Mucosa of stomach (tissue), 1 donor: ENCODE results near the gene GRID2.

Experiments
- H3K27me3 ChIP-seq: one replicate; pipeline ENCODE4 v1.7.0; 2013; ENCODE audit warnings: mild to moderate bottlenecking, low read length; ENCODE audit not compliant: control insufficient read depth, insufficient read depth
- H3K36me3 ChIP-seq: one replicate; pipeline ENCODE4 v1.7.0; 2013; ENCODE audit warnings: low read length; ENCODE audit not compliant: control insufficient read depth, insufficient read depth
- H3K4me1 ChIP-seq: one replicate; pipeline ENCODE4 v1.7.0; 2013; ENCODE audit warnings: mild to moderate bottlenecking, low read length; ENCODE audit not compliant: control insufficient read depth, insufficient read depth
- H3K4me3 ChIP-seq: one replicate; pipeline ENCODE4 v1.7.0; 2013; ENCODE audit warnings: low read length
- H3K9ac ChIP-seq: one replicate; pipeline ENCODE4 v1.7.0; 2013; ENCODE audit warnings: mild to moderate bottlenecking, low read length, moderate library complexity
- H3K9me3 ChIP-seq: one replicate; pipeline ENCODE4 v1.7.0; 2013; ENCODE audit warnings: mild to moderate bottlenecking, low read length, moderate library complexity; ENCODE audit not compliant: control insufficient read depth
- donor health status: Pancreatic carcinoma.

Gene GRID2

DNA sequence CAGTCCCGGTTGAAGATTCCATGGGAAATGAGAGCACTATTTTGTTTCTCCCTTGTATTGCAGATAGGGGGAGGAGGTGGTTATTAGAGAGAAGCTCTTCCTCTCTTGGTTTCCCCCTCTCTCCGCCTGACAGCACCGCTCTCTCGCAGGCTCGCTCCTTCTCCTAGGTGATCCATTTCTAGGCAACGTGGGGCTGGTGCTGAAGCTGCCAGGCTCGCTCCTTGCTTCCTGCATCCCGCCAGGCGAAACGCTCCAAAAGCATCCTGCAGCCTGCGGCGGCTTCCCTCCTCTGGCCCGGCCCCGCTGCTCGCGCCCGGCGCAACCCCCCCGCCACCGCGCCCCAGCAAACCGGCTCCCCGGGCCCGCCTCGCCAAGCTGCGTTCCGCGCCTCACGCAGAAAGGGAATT lies at the start of gene GRID2:
GRID2 (plus strand) TSS at position 346 of the 407 bp plus-strand sequence.
- no peak within 1 kb of the TSS for H3K4me3 ChIP-seq

DNA sequence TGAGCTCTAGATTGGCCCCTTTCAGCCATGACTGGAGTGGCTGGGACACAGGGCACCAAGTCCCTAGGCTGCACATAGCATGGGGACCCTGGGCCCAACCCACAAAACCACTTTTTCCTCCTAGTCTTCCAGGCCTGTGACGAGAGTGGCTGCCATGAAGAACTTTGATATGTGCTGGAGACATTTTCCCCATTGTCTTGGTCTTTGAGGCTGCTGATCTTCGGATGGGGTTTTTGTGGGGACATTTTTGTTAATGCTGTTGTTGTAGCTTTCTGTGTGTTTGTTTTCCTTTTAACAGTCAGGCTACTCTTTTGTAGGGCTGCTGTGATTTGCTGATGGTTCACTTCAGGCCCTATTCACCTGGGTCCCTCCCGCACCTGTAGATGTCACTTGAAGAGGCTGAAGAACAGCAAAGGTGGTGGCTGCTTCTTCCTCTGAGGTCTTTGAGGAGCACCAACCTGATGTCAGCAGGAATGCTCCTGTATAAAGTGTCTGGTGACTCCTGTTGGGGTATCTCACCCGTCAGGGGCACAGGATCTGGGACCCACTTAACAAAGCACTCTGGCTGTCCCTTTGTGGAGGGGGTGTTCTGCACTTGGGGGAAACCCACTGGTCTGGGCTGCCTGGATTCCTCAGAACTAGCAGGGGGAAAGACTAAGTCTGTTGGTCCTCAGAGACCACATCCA lies 49.6 kb upstream of the GRID2 start:
- H3K9me3 ChIP-seq = no peaks in the 10 kb centered on the region
- H3K4me3 ChIP-seq = no peak overlapping the region

More for the DNA sequence above, at the start of gene GRID2:
- H3K36me3 ChIP-seq = no peaks in the 10 kb centered on the region
- no peaks in the 10 kb centered on the region for H3K9me3 ChIP-seq
- H3K4me1 ChIP-seq = peaks cover 15% of the 10 kb centered on the region
- H3K9ac ChIP-seq = no peak within 1 kb of the TSS
- peaks cover 44% of the 10 kb centered on the region for H3K27me3 ChIP-seq

GRCh38 chr4:92254767-92255442 lies 48.9 kb upstream of the GRID2 start:
- Histone ChIP-seq H3K9ac (no peak overlapping the region), H3K4me3 (no peak overlapping the region), H3K36me3 (no peaks in the 10 kb centered on the region), H3K27me3 (no peaks in the 10 kb centered on the region), H3K9me3 (no peaks in the 10 kb centered on the region), H3K4me1 (no peaks in the 10 kb centered on the region)

More for the DNA sequence above, 49.6 kb upstream of the GRID2 start:
- no peaks in the 10 kb centered on the region for H3K36me3 ChIP-seq
- no peaks in the 10 kb centered on the region for H3K4me1 ChIP-seq
- H3K9ac ChIP-seq = no peak overlapping the region
- no peaks in the 10 kb centered on the region for H3K27me3 ChIP-seq

DNA sequence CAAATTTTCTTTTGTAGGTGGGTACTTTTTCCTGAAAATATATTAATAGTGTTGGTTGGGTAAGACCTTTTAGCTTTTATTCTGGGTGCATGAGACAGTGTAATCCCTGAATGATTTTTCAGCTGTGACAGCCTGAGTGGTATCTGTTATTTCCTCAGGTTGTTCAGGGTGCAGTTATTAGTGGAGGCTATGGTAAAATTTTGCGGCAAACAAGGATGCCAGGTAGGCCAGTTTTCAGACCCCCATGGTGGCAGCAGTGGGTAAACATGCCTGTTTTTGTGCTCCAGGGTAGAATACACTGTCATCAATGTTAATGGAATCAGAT lies 47.9 kb upstream of the GRID2 start:
- Histone ChIP-seq H3K4me1 (no peaks in the 10 kb centered on the region), H3K9me3 (no peaks in the 10 kb centered on the region), H3K4me3 (no peak overlapping the region), H3K36me3 (no peaks in the 10 kb centered on the region), H3K9ac (no peak overlapping the region), H3K27me3 (no peaks in the 10 kb centered on the region)

DNA sequence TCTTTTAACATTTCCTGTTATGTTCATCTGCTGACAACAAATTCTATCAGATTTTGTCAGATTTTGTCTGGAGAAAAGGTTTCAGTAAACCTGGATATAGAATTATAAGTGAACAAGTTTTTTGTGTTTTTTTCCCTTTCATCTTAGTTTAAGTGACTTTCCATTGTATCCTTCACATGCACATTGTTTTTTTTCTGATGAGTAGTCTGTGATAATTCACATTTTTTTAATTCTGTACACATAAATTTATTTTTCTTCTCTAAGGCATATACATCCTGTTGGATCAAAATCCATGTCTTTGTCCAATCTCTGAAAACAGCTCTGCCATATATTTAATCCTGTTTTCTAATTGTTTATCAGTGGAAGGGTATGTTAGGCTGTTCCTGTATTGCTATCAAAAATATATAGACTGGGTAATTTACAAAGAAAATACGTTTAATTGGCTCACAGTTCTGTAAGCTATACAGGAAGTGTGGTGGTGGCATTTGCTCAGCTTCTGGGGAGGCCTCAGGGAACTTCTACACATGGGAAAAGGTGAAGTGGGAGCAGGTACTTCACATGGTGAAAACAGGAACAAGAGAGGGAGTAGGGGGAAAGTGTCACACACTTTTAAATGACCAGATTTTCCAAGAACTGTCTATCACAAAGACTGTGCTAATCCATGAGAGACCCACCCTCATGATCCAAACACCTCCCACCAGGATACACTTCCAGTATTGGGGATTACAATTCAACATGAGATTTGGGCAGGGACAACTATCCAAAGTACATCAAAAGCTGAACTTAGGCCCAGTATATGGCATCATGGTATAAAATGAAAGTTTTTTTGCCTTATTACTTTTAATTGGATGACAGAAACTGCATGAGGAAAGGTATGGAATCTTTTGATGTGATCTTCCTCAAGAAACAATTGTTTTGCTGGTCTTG lies 45.6 kb upstream of the GRID2 start:
- Histone ChIP-seq H3K9me3 (no peaks in the 10 kb centered on the region), H3K9ac (no peak overlapping the region)

GRCh38 chr4:92261256-92261655 lies 42.5 kb upstream of the GRID2 start:
- Histone ChIP-seq H3K4me1 (no peaks in the 10 kb centered on the region), H3K4me3 (no peak overlapping the region), H3K9ac (no peak overlapping the region), H3K9me3 (no peaks in the 10 kb centered on the region), H3K36me3 (no peaks in the 10 kb centered on the region), H3K27me3 (no peaks in the 10 kb centered on the region)

More for the DNA sequence above, 45.6 kb upstream of the GRID2 start:
- Histone ChIP-seq H3K4me3 (no peak overlapping the region), H3K4me1 (no peaks in the 10 kb centered on the region), H3K27me3 (no peaks in the 10 kb centered on the region), H3K36me3 (no peaks in the 10 kb centered on the region)

- Histone ChIP-seq H3K4me1 (no peaks in the 10 kb centered on the region), H3K36me3 (no peaks in the 10 kb centered on the region)
Measured at GRCh38 chr4:92262371-92262770, 41.4 kb upstream of the GRID2 start.

DNA sequence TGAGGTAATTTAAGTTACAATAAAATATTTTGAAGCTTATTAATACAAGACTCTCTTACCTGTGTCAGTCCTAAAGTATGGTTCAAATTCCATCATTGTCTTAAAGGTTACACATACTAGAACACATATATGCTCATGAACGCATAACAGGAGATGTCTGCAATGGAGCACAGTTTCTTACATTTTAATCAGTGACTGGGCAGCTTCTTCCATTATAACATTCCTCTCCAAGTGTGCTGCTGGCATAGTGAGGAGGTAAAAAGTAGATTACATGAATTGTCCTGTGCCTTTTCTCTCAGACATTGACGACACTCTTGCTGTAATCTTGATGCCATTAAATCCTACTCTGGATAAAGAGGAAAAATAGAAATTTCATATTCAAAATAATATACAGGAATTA lies 40.8 kb upstream of the GRID2 start:
- Histone ChIP-seq H3K27me3 (no peaks in the 10 kb centered on the region), H3K36me3 (no peaks in the 10 kb centered on the region), H3K4me3 (no peak overlapping the region), H3K4me1 (no peaks in the 10 kb centered on the region), H3K9ac (no peak overlapping the region), H3K9me3 (no peaks in the 10 kb centered on the region)

More at GRCh38 chr4:92262371-92262770, 41.4 kb upstream of the GRID2 start:
- H3K9ac ChIP-seq = no peak overlapping the region
- no peaks in the 10 kb centered on the region for H3K27me3 ChIP-seq
- no peaks in the 10 kb centered on the region for H3K9me3 ChIP-seq
- no peak overlapping the region for H3K4me3 ChIP-seq

GRCh38 chr4:92263575-92263974 lies 40.2 kb upstream of the GRID2 start:
- H3K4me3 ChIP-seq = no peak overlapping the region
- no peaks in the 10 kb centered on the region for H3K27me3 ChIP-seq
- H3K4me1 ChIP-seq = no peaks in the 10 kb centered on the region
- no peak overlapping the region for H3K9ac ChIP-seq
- H3K9me3 ChIP-seq = no peaks in the 10 kb centered on the region
- no peaks in the 10 kb centered on the region for H3K36me3 ChIP-seq

GRCh38 chr4:92264163-92264562 lies 39.6 kb upstream of the GRID2 start:
- Histone ChIP-seq H3K9ac (no peak overlapping the region), H3K36me3 (no peaks in the 10 kb centered on the region), H3K9me3 (no peaks in the 10 kb centered on the region), H3K4me3 (no peak overlapping the region), H3K4me1 (no peaks in the 10 kb centered on the region), H3K27me3 (no peaks in the 10 kb centered on the region)

DNA sequence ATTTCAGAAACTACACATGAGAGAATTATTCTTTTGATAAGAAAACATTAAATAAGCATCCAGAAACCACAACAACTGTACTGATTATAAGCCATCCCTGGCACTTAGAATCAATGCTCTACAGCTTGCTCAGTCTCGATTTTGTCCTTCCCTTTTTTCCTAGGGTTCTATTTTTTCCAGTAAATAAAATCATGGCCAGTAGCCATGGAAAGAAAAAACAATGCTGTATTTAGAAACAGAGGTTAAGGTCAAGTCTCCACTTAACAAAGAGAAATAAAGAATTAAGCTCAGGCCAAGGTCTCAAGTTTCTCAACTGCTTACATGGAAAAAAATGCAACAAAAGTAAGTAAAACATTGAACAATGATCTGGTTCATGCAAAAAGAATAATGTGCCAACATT lies 38.7 kb upstream of the GRID2 start:
- H3K4me1 ChIP-seq = no peaks in the 10 kb centered on the region
- H3K4me3 ChIP-seq = no peak overlapping the region
- H3K9me3 ChIP-seq = no peaks in the 10 kb centered on the region
- H3K27me3 ChIP-seq = no peaks in the 10 kb centered on the region
- no peak overlapping the region for H3K9ac ChIP-seq
- H3K36me3 ChIP-seq = no peaks in the 10 kb centered on the region

DNA sequence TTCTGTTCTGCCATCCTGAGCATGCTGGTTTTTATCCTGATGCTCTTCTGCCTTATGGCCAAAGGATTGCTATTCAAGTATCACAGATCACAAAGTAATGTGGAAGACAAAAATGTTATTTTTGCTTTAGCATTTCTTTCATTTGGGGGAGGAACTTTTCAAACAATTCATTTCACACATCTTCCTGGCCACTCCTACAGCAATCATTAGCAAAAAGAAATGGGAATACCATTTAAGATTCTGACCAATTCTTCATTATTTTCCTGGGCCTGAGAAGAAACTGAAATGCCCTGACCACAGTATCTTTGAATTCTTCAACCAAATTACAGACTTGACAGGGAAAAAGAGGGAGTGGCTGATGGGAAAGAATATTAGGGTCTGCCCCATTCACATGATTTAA lies 38.0 kb upstream of the GRID2 start:
- H3K4me1 ChIP-seq = no peaks in the 10 kb centered on the region
- H3K9me3 ChIP-seq = no peaks in the 10 kb centered on the region
- no peak overlapping the region for H3K4me3 ChIP-seq
- H3K36me3 ChIP-seq = no peaks in the 10 kb centered on the region
- H3K27me3 ChIP-seq = no peaks in the 10 kb centered on the region
- H3K9ac ChIP-seq = no peak overlapping the region
